Measurements from ENCODE around the gene TRIM50. TPM values are rescaled to one million over a fixed set of nuclear protein-coding genes. Genes with fewer than 3 reads are reported as not detected.

The TRIM50 gene
- total and polyA plus RNA-seq, 2 of the 4 experiments (the other 2 are of a cell fraction), result not detected

- H3K18ac ChIP-seq (ENCODE audit: low read depth, low read length), result no peak overlapping the region
- H4K91ac ChIP-seq (ENCODE audit: insufficient read depth, low read depth, low read length), result no peak overlapping the region
- H3K27ac ChIP-seq (ENCODE audit: insufficient read depth, low read length), result no peak overlapping the region
- no peak overlapping the region for H2BK15ac ChIP-seq (ENCODE audit: low read depth, low read length)
- no peak overlapping the region for H3K23ac ChIP-seq (ENCODE audit: low read depth, low read length)
- H3K27me3 ChIP-seq (ENCODE audit: control insufficient read depth, insufficient read depth, low read length), result peaks cover 31% of the 10 kb centered on the region
- H2AK9ac ChIP-seq (replicated peaks; ENCODE audit: low read depth, low read length, poor library complexity), result no peak overlapping the region
- intact Hi-C loops (cut with micrococcal nuclease), result no loop called here
- no peak overlapping the region for H2AK5ac ChIP-seq (ENCODE audit: low read depth, low read length)
- dilution Hi-C loops (cut with HindIII; ENCODE audit: low sequenced_read_pairs, unreplicated experiment), result no loop called here
- H3K9me1 ChIP-seq (ENCODE audit: insufficient read depth, low read length), result no peaks in the 10 kb centered on the region
- H3K79me1 ChIP-seq (ENCODE audit: low read depth in 1 of 2, low read length in 2 of 2), result no peaks in the 10 kb centered on the region
- no peak overlapping the region for H3K9ac ChIP-seq (ENCODE audit: low read depth, low read length)
- no peaks in the 10 kb centered on the region for H3K4me1 ChIP-seq (ENCODE audit: control insufficient read depth, insufficient read depth, low read length)
- in situ Hi-C loops (cut with MboI; ENCODE audit: low sequenced_read_pairs), result no loop called here
- H3K56ac ChIP-seq (ENCODE audit: extremely low read depth, insufficient read depth, low read length), result no peak overlapping the region
- no peaks in the 10 kb centered on the region for H3K36me3 ChIP-seq (ENCODE audit: control insufficient read depth, insufficient read depth, low read length)
- no peaks in the 10 kb centered on the region for H4K20me1 ChIP-seq (ENCODE audit: insufficient read depth, low read length)
- POLR2A ChIA-PET (ENCODE audit: unreplicated experiment), result no interaction called here
- peaks cover 8% of the 10 kb centered on the region for H3K9me3 ChIP-seq (ENCODE audit: control insufficient read depth, insufficient read depth, low read length)
- no peak overlapping the region for H2AFZ ChIP-seq (replicated peaks; ENCODE audit: low read length, poor library complexity)
- no peak overlapping the region for H4K5ac ChIP-seq (ENCODE audit: low read depth, low read length)
- H2BK120ac ChIP-seq (ENCODE audit: low read depth, low read length), result no peak overlapping the region
- H2BK5ac ChIP-seq (ENCODE audit: low read depth, low read length, poor library complexity, severe bottlenecking), result no peak overlapping the region
- no peak overlapping the region for H3K4me3 ChIP-seq (ENCODE audit: insufficient read depth, low read depth, low read length)
- ATAC-seq (ENCODE audit: low read depth), result no peak
- H4K8ac ChIP-seq (ENCODE audit: low read depth in 2 of 2, low read length in 2 of 2), result no peak overlapping the region
- DNase-seq, result no peak
- H2BK20ac ChIP-seq (ENCODE audit: low read depth, low read length), result no peak overlapping the region
- no peak overlapping the region for H3K14ac ChIP-seq (replicated peaks; ENCODE audit: low read depth, low read length)
- CTCF ChIA-PET, result no interaction called here
- BruUV-seq (replicated peaks), result no TSS peak
- no peak for TF ChIP-seq MAZ (IDR thresholded peaks at IDR 0.05; ENCODE audit: borderline replicate concordance, low read depth, low read length)
- TF ChIP-seq CHD1 (IDR thresholded peaks at IDR 0.05; ENCODE audit: low read depth, low read length), result no peak
- TF ChIP-seq RFX5 (IDR thresholded peaks at IDR 0.05; ENCODE audit: low read depth, low read length), result no peak
- TF ChIP-seq CEBPB (IDR thresholded peaks at IDR 0.05; ENCODE audit: low read depth, low read length), result no peak
- no peak for TF ChIP-seq CTCF (conservative IDR thresholded peaks at IDR 0.05; ENCODE audit: low read depth, low read length)
- TF ChIP-seq SMC3 (IDR thresholded peaks at IDR 0.05; ENCODE audit: low read depth, low read length), result no peak
- no peak for TF ChIP-seq POLR2A (IDR thresholded peaks at IDR 0.05; ENCODE audit: low read depth, low read length)
- no peak for TF ChIP-seq RCOR1 (IDR thresholded peaks at IDR 0.05; ENCODE audit: insufficient replicate concordance, low read length)
- no peak for TF ChIP-seq MXI1 (IDR thresholded peaks at IDR 0.05; ENCODE audit: borderline replicate concordance, low read depth, low read length)
- no peak for TF ChIP-seq RAD21 (IDR thresholded peaks at IDR 0.05; ENCODE audit: low read length)
- no peak for TF ChIP-seq FOS (IDR thresholded peaks at IDR 0.05; ENCODE audit: low read depth, low read length)
- no peak for TF ChIP-seq ELK1 (IDR thresholded peaks at IDR 0.05; ENCODE audit: borderline replicate concordance, low read depth, low read length)
- TF ChIP-seq USF2 (IDR thresholded peaks at IDR 0.05; ENCODE audit: low read depth, low read length), result no peak
- TF ChIP-seq BHLHE40 (IDR thresholded peaks at IDR 0.05; ENCODE audit: low read depth, low read length), result no peak
- no peak for TF ChIP-seq NFE2L2 (IDR thresholded peaks at IDR 0.05; ENCODE audit: low read depth, low read length)
- no peak for TF ChIP-seq MAFK (IDR thresholded peaks at IDR 0.05; ENCODE audit: low read depth, low read length)
- WGBS, 2 experiments (ENCODE audit: extremely low coverage in 2 of 2, insufficient read length in 1 of 2), result 100% methylated on average over 1 of the region's 20 CpGs; no CpG with 5 or more reads in 1 of the 2 experiments
- H3K4me2 ChIP-seq (ENCODE audit: low read depth, low read length), result no peak overlapping the region
- H3K4ac ChIP-seq (ENCODE audit: low read depth, low read length), result no peak overlapping the region
These were observed 49.0 kb upstream of the TRIM50 start for GRCh38 chr7:73376671-73377412.
